HUES6 (cell line): ENCODE results near the gene LGI1.

Experiments used
- H3K27ac ChIP-seq: 2 replicates; pipeline ENCODE4 v1.7.0; 2013; ENCODE audit warnings: low read depth, mild to moderate bottlenecking, low read length, inconsistent platforms
- H3K27me3 ChIP-seq: 2 replicates; pipeline ENCODE4 v1.6.1; 2013; ENCODE audit warnings: low read length; ENCODE audit not compliant: control insufficient read depth, insufficient read depth
- H3K36me3 ChIP-seq: 2 replicates; pipeline ENCODE4 v1.6.1; 2013; ENCODE audit warnings: low read length; ENCODE audit not compliant: control insufficient read depth, insufficient read depth
- H3K4me1 ChIP-seq: 2 replicates; pipeline ENCODE4 v1.6.1; 2013; ENCODE audit warnings: low read length; ENCODE audit not compliant: control insufficient read depth, insufficient read depth
- H3K4me3 ChIP-seq: 2 replicates; pipeline ENCODE4 v1.5.1; 2013; ENCODE audit warnings: low read depth, low read length
- H3K9ac ChIP-seq: one replicate; pipeline ENCODE4 v1.6.1; 2013; ENCODE audit warnings: mild to moderate bottlenecking, low read length
- H3K9me3 ChIP-seq: 2 replicates; pipeline ENCODE4 v1.6.1; 2013; ENCODE audit warnings: low read depth, low read length; ENCODE audit not compliant: control insufficient read depth, insufficient read depth

The LGI1 gene

DNA sequence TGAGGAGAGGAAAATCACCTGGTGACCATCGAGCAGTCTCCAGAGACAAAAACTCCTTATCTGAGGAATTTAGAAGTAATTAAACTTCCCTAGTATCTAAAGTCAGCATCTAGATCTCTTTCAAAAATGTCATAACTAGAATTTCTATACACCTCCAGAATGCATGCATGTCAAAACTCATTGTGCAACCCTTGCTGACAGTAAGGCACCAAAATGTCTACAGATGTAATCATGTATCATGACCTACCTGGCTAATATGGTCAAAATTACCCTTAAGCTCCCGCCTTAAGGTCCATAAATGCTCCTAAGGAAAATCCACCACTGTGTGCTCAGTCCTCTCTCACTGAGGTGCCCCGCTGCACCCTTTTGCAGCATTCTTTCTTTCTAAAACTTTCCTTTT lies 16.4 kb upstream of the LGI1 start:
- Histone ChIP-seq H3K27ac (no peak overlapping the region), H3K36me3 (no peaks in the 10 kb centered on the region), H3K27me3 (no peaks in the 10 kb centered on the region), H3K9ac (no peak overlapping the region), H3K9me3 (no peaks in the 10 kb centered on the region), H3K4me3 (no peak overlapping the region), H3K4me1 (peaks cover 7% of the 10 kb centered on the region; the same call in 1 of the 2 replicates)

DNA sequence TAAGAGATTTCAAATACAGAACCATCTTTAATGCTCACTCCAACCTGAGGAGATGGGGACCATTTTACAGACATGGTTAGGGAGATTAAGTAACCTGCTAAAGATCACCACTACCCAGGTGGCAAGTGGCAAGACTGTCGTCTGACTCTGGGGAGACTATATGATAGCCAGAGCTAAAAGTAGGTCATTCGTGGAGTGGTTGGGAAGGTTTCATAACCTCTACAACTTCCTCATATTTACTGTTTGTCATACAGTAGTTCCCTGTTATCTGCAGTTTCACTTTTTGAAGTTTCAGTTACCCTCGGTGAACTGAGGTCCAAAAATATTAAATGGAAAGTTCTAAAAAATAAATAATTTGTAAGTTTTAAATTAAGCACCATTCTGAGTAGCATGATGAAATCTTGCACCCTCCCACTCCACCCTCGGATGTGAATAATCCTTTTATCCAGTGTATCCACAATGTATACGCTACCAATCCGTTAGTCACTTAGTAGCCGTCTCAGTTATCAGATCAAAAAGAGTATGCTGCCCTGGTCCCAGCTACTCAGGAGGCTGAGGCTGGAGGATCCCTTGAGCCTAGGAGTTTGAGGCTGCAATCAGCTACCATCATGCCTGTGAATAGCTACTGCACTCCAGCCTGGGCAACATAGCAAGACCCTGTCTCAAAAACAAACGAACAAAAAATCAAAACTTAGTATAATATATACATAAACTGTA lies 14.9 kb upstream of the LGI1 start:
- Histone ChIP-seq H3K9ac (no peak overlapping the region), H3K36me3 (no peaks in the 10 kb centered on the region), H3K9me3 (no peaks in the 10 kb centered on the region), H3K4me3 (no peak overlapping the region), H3K27ac (no peak overlapping the region), H3K27me3 (no peaks in the 10 kb centered on the region), H3K4me1 (peaks cover 13% of the 10 kb centered on the region)

DNA sequence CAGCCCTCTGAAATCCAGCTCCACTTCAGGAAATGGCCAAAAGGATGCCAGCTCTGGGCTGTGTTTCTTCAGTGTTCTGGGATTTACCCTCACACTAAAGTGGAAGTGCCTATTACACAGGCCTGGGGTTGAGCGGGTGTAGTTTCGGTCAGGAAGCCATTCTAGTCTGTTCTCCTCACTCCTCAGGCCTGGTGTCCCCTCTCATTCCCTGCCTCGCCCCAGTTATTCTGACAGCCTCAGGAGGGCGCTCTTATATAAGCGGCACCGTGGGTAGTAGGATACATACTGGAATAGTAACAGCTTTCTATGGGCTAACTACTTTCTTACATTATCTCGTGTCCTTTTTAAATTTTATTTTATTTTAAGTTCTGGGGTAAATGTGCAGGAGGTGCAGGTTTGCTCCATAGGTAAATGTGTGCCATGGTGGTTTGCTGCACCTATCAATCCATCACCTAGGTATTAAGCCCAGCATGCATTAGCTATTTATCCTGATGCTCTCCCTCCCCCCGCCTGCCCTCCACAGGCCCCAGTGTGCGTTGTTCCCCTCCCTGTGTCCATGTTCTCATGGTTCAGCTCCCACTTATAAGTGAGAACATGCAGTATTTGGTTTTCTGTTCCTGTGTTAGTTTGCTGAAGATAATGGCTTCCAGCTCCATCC lies 12.2 kb upstream of the LGI1 start:
- H3K4me1 ChIP-seq = peaks cover 37% of the 10 kb centered on the region
- H3K9ac ChIP-seq = no peak overlapping the region
- no peak overlapping the region for H3K27ac ChIP-seq

DNA sequence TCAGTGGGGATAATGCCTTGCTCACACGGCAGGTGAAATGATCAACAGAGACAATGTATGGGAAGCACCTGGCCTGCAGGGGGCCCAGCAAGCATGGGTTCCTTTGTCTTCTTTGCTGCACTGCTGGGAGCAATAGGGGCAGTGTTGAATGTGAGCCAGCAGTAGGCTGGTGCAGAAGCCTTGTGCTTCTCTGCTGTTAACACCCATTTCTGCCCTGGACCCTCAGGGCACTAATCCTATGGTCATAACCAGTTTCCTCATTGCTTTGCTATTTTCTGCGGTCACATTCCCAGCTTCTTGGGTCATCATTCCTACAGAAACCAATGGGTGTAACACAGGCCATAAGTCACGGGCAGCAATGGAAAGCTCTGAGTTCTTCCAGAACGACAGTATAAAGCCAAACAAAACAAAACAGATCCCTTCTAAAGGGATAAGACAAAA lies 10.9 kb upstream of the LGI1 start:
- Histone ChIP-seq H3K4me1 (peaks cover 50% of the 10 kb centered on the region), H3K27ac (peak overlapping the region; percentile 46; the same call in 1 of the 2 replicates), H3K9ac (no peak overlapping the region), H3K27me3 (no peaks in the 10 kb centered on the region), H3K36me3 (no peaks in the 10 kb centered on the region), H3K4me3 (no peak overlapping the region), H3K9me3 (no peaks in the 10 kb centered on the region)

More for the DNA sequence above, 12.2 kb upstream of the LGI1 start:
- Histone ChIP-seq H3K9me3 (no peaks in the 10 kb centered on the region), H3K27me3 (no peaks in the 10 kb centered on the region), H3K4me3 (no peak overlapping the region), H3K36me3 (no peaks in the 10 kb centered on the region)

DNA sequence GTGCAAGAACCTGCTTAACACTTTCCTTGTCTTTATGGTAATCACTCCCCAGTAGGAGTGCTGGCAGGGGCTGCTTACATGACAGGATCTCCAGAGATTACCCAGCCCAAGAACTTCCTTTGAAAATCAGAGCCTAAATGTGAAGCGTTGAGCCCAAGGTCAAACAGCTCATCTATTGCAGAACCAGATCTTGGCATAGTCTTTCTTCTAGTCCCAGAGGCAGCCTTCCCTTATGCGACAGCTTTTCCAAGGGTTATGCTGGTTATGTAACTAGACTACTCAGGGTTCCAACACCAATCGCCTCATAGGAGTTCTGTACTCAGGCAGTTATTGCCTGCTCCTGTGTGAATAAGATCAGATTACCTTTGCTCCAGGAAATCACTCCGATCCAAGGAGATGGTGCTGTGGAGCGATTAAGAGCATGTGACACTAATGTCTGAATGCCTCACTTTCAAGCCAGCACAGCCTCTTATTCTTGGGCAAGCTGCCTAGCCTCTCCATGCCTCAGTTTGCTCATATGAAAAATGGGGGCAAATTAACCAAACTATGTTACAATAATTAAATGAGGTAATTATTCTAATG lies 8.4 kb upstream of the LGI1 start:
- H3K9ac ChIP-seq = peak overlapping the region; percentile 30
- H3K9me3 ChIP-seq = no peaks in the 10 kb centered on the region
- peaks cover 72% of the 10 kb centered on the region for H3K4me1 ChIP-seq
- no peaks in the 10 kb centered on the region for H3K36me3 ChIP-seq
- H3K27ac ChIP-seq = peak overlapping the region; percentile 30; the same call in 1 of the 2 replicates
- no peaks in the 10 kb centered on the region for H3K27me3 ChIP-seq
- H3K4me3 ChIP-seq = peak overlapping the region; percentile 23

DNA sequence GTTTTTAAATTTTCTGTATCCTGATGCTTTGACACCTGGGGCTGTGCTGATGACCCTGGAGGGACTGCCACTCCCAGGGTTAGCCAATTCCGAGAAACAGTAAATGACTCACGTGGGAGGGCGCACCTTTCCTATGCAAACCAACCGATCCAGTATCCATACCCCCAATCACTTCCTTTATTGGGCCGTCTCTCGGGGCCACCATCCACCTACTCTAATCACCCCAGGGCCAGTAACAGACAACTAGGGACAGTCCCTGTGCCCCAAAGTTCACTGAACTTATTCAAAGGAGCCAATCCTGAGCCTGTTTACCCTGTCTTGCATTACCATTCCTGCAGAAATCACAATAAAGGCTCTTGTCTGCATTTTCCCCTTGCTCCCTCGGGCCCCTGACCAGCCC lies 6.6 kb upstream of the LGI1 start:
- H3K9me3 ChIP-seq = no peaks in the 10 kb centered on the region
- H3K27ac ChIP-seq = no peak overlapping the region
- peaks cover 79% of the 10 kb centered on the region for H3K4me1 ChIP-seq
- no peak overlapping the region for H3K9ac ChIP-seq
- H3K4me3 ChIP-seq = peak overlapping the region; percentile 11
- peaks cover under 1% of the 10 kb centered on the region; the same call in 1 of the 2 replicates for H3K27me3 ChIP-seq
- H3K36me3 ChIP-seq = no peaks in the 10 kb centered on the region

DNA sequence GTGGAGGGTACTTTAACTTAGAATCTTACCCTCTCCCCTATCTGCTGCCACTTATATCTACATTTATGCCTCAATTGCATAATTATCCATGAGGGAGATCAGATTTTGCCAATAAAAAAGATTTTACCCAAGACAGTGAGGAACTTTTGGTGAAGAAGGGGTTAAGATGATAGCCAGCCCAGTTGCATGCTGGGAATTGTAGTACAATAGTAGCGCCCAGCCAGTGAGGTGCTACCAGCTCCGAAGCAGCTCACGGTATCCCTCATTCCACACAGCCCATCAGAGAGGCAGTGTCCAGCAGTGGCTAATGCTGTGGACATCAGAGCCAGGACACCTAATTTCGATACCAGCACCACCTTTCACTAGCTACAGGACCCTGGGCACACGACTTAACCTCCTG lies 5.9 kb upstream of the LGI1 start:
- H3K9ac ChIP-seq = no peak overlapping the region
- no peaks in the 10 kb centered on the region for H3K36me3 ChIP-seq
- peak overlapping the region; percentile 47 for H3K4me3 ChIP-seq
- no peak overlapping the region for H3K27ac ChIP-seq
- H3K9me3 ChIP-seq = no peaks in the 10 kb centered on the region
- H3K27me3 ChIP-seq = peaks cover 6% of the 10 kb centered on the region; the same call in 1 of the 2 replicates
- H3K4me1 ChIP-seq = peaks cover 82% of the 10 kb centered on the region

DNA sequence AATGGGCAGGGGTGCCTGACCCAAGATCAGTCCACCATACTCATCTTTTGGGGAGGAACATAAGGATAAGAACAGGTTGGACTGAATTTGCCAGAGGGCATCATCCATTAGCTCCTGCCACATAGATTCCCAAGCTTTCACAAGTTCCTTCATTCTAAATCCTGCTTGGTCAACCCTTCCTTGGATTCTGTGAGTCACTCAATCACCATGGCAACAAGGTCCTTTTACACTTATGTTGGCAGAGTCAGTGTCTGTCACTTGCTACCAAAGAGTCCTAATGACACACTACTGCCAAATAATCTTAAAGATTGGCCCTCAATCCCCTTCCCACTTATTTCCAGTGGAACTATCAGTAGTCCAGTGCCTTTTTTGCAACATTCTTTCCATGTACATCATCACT lies 5.0 kb upstream of the LGI1 start:
- no peaks in the 10 kb centered on the region for H3K9me3 ChIP-seq
- H3K27ac ChIP-seq = no peak overlapping the region
- H3K36me3 ChIP-seq = no peaks in the 10 kb centered on the region
- H3K9ac ChIP-seq = no peak overlapping the region
- H3K27me3 ChIP-seq = peaks cover 6% of the 10 kb centered on the region; the same call in 1 of the 2 replicates
- peaks cover 86% of the 10 kb centered on the region for H3K4me1 ChIP-seq
- no peak overlapping the region for H3K4me3 ChIP-seq

DNA sequence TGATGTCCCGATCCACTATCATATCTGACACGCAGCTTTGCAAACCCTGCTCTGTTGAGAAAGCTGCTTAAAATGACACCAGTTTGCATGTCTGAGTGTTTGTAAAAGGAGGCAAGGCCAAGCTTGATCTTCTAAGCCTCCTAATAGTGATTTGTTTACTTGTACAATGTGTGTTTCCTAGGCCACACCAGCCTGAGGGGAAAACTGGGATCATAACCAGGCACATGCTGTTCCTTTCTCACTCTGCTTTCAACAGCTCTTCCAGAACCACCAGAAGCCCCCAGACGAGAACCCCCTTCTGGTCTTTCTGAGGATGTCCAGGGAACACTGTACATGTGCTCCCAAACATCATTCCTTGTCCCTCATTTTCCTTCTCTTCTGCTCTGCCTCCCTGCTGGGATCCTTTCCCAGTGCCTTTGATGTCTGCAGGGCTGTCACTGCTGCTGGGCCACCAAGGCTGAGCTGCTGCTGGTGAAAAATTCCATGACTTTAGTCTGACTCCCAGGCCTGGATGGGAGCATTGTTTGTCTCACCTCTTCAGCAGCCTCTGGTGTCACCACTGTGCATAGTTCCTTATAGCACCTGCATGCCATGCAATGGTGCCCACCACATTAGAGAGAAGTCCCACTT lies 4.0 kb upstream of the LGI1 start:
- no peaks in the 10 kb centered on the region for H3K9me3 ChIP-seq
- H3K4me1 ChIP-seq = peaks cover 91% of the 10 kb centered on the region
- no peak overlapping the region for H3K4me3 ChIP-seq
- H3K36me3 ChIP-seq = no peaks in the 10 kb centered on the region
- no peak overlapping the region for H3K27ac ChIP-seq
- H3K9ac ChIP-seq = peak overlapping the region; percentile 19
- peaks cover 6% of the 10 kb centered on the region; the same call in 1 of the 2 replicates for H3K27me3 ChIP-seq

DNA sequence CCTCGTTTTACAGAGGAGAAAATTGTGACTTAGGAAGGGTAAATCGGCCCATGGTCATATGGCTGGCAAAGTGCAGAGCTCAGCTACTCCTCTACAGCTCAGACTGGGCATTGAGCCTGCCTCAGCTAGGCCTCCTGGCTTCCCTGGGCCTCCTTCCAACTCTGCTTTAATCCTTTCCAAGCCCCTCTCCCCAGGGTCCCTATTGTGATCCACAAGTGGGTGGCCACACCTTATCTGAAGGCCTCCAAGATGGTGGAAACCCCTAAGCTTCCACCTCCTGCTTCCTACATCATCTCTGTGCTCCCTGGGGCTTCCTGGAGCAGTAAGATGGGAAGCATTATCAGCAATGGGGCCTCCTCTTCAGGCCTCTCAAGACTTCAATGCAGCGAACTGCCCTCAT lies 3.0 kb upstream of the LGI1 start:
- Histone ChIP-seq H3K27me3 (peaks cover 6% of the 10 kb centered on the region; the same call in 1 of the 2 replicates), H3K9ac (no peak overlapping the region), H3K27ac (no peak overlapping the region), H3K4me1 (peaks cover 91% of the 10 kb centered on the region), H3K4me3 (no peak overlapping the region), H3K36me3 (no peaks in the 10 kb centered on the region), H3K9me3 (no peaks in the 10 kb centered on the region)
